SK-N-SH (cell line): ENCODE data around the gene FAM174B.

Source experiments
- EZH2phosphoT487 ChIP-seq: fragments of 200-600 bp; sonication (generic); IDR thresholded peaks from 2 replicates; pipeline ENCODE4 v1.6.1; 2017; ENCODE audit warnings: low read depth, mixed run types, mild to moderate bottlenecking, antibody characterized with exemption, moderate library complexity, borderline replicate concordance
- GATA2 ChIP-seq: sonication (generic); formaldehyde crosslinking; IDR thresholded peaks from 2 replicates; pipeline ENCODE4 v1.5.0; 2020; ENCODE audit warnings: mild to moderate bottlenecking, missing genetic modification reagents
- MXI1 ChIP-seq: IDR thresholded peaks from 2 replicates; pipeline ENCODE4 v1.6.1; 2012; ENCODE audit warnings: mild to moderate bottlenecking, low read depth, low read length, improper control_type of control experiment
- PBX3 ChIP-seq: IDR thresholded peaks from 2 replicates; pipeline ENCODE4; 2012
- POLR2AphosphoS5 ChIP-seq: IDR thresholded peaks from 2 replicates; pipeline ENCODE4 v1.6.1; 2012; ENCODE audit warnings: low read depth, low read length
- SMC3 ChIP-seq: IDR thresholded peaks from 2 replicates; pipeline ENCODE4 v1.6.1; 2012; ENCODE audit warnings: low read depth, low read length, improper control_type of control experiment
- TAF1 ChIP-seq: IDR thresholded peaks from 2 replicates; pipeline ENCODE4 v1.6.1; 2012; ENCODE audit warnings: low read depth, mild to moderate bottlenecking, low read length, moderate library complexity, borderline replicate concordance
- TF ChIP-seq, protein P1 (sequence below): fragments of 200-600 bp; sonication (generic); IDR thresholded peaks from 2 replicates; pipeline ENCODE4 v1.6.1; 2017; ENCODE audit warnings: antibody characterized with exemption, mild to moderate bottlenecking, moderate library complexity
- TF ChIP-seq, protein P2 (sequence below): IDR thresholded peaks from 2 replicates; pipeline ENCODE4 v1.4.0; 2012; ENCODE audit warnings: low read depth

- TF ChIP-seq GATA2 (CRISPR knock-in tag) (no peak), TAF1 (no peak), EZH2phosphoT487 (no peak), SMC3 (no peak), PBX3 (no peak), MXI1 (no peak), POLR2AphosphoS5 (no peak)
- TF ChIP-seq, protein P1, sequence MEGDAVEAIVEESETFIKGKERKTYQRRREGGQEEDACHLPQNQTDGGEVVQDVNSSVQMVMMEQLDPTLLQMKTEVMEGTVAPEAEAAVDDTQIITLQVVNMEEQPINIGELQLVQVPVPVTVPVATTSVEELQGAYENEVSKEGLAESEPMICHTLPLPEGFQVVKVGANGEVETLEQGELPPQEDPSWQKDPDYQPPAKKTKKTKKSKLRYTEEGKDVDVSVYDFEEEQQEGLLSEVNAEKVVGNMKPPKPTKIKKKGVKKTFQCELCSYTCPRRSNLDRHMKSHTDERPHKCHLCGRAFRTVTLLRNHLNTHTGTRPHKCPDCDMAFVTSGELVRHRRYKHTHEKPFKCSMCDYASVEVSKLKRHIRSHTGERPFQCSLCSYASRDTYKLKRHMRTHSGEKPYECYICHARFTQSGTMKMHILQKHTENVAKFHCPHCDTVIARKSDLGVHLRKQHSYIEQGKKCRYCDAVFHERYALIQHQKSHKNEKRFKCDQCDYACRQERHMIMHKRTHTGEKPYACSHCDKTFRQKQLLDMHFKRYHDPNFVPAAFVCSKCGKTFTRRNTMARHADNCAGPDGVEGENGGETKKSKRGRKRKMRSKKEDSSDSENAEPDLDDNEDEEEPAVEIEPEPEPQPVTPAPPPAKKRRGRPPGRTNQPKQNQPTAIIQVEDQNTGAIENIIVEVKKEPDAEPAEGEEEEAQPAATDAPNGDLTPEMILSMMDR: no peak
- TF ChIP-seq, protein P2, sequence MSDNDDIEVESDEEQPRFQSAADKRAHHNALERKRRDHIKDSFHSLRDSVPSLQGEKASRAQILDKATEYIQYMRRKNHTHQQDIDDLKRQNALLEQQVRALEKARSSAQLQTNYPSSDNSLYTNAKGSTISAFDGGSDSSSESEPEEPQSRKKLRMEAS: no peak
These were observed 15.0 kb upstream of the FAM174B start for GRCh38 chr15:92670621-92671020.
